HUDEP-2 (cell line): ENCODE measurements around the gene DYNC1I1.

Source experiments
- DNase-seq, 76 experiments: peaks; one replicate each; lab custom pipeline; 2025; ENCODE audit not compliant: unreplicated experiment in 76 of 76; lab: John Stamatoyannopoulos, UW

DYNC1I1 gene

DNA sequence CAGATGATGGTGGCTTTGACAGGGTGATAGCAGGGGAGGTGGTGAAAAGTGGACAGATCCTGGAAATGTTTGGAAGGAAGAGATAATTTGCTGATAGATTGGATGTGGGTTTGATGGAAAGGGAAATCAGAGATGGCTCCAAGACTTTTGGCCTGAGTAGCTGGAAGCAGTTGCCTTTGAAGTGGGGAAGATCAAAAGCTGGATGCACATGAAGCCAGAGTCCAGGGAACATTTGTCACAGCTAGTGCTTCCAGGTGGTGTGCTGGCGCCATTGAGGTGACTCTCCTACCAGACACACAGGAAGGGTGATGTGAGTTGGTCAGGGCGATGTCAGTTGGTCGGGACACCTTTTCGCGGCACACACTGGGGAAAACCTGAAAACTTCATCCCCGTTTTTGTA is 15.9 kb downstream of the DYNC1I1 start:
- no peak for DNase-seq

- no peak for DNase-seq
Observed at GRCh38 chr7:95788884-95789283, 16.5 kb downstream of the DYNC1I1 start.

DNA sequence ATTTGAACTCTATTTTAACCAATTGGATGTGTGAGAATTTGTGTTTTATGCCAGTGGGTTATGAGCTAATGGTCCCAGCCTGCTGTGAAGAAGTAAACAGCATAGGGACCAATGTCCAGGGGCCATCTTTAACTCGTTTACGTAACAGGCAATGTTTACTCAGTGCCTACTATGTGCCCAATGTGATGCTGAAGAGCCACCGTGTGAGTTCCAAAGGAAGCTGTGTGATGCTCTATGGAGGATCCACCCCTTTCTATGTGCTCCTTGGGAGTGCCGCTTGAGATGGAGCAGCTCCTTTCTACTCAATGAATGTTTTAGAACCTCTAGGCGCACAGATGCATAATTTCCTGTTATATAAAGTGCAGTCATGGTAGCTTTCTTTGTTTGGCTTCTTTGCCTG is 21.3 kb downstream of the DYNC1I1 start:
- DNase-seq: no peak

DNA sequence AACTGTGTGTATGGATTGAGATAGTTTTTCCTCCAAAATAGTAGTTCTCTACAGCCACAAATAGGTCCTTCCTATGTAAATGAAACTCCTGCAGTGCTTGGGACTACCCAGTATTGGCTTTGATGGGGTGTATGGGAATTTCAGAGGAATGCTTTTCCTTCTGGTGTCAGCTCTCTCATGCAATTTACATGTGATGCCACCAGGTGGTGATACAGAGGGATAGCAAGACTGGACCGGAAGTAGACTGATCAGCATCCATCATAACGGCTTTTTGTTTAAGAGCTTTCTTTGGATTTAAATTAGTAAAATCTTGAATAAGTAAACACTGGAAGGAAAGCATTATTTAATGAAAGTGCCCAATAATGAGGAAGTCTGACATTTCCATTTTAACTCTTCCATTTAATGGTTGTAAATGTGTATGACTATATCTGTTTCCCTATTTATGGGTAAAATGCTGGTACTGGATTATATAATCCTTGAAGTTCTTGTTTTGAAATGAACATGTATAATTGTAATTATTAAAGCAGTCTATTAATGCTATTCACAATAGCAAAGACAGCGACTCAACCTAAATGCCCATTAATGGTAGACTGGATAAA is 22.7 kb downstream of the DYNC1I1 start:
- DNase-seq: peak in 9 of 76 experiments; percentile 1 to 27 (median 9)

- DNase-seq: no peak
Observed at GRCh38 chr7:95796617-95797016, 24.3 kb downstream of the DYNC1I1 start.

DNA sequence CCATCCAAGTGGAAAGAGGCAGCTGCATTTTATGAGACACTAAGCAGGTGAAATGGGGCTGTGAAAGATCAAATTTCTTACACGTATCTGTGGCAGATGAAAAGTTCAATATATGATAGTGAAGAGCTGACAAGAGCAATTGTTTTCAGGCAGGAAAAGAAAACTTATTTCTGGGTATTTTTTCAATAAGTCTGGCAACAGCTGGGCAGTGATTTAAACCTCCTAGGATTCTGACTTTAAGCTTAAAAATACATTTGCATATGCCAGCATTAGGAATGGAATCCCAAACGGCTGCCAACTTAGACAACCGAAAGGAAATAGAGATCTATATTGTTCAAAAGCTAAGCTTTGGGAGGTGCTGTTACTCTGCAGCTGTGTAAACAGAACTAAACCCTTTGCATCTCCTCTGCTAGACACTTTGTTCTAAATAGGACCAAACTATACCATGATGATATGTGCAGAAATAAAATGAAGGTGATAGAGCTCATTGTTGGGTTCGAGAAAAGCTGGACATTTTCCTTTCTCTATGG is 26.1 kb downstream of the DYNC1I1 start:
- no peak for DNase-seq

DNA sequence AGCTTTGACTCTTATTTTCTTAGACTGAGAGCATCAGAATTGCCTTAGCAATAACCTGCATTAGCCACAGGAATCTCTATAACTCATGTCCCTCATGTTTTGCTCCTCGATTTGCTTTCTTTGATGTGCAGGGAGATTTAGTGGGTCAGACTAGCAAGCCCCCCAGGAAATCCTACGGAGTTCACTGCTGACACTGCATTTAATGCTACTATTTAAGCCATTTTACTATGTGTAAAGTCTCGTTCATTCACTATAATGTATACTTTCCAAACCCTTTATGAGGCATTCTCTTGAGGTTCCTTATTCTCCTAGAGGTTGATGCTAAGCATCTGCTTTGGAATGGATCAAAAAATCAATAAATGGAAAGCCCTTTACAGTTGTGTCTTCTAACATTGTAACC is 28.4 kb downstream of the DYNC1I1 start:
- no peak for DNase-seq

DNA sequence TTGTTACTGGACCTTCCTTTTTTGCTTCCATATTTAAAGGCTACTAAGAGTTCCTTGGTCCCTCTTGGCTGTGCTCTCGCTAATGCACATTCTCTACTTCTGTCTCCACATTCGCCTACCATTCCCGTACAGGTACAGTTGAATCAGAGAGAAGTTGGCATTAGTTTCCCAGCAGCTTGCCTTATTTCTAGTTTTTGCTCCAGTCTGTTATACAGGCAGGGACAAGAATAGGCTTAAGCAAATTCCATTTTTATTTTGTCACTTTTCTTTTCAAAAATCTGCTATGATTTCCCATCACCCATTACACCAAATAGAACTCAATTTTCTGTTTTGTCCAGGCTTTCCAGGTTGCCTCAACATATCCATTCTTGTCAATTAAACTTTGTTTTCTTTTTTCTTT is 29.9 kb downstream of the DYNC1I1 start:
- no peak for DNase-seq

DNA sequence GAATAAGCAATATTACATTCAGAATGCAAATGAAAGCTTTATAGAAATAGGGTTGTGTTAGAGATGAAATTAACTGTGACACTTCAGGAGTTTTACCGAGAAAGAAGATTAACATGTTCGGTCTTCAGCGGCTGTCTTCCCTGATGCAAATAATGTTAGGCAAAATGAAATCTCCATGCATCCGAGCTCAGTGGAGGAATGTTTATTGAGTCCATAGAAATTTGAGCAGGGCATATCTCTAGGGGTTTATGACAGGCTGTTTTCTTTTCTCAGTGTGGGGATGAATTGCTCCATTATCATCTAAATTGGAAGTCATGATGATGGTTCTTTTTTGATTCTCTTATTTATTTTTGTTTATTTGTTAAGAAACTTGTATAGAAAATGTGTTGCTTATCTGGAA is 31.7 kb downstream of the DYNC1I1 start:
- no peak for DNase-seq

- DNase-seq: no peak
Observed at GRCh38 chr7:95805909-95806308, 33.6 kb downstream of the DYNC1I1 start.

- no peak for DNase-seq
Observed at GRCh38 chr7:95808396-95808795, 36.0 kb downstream of the DYNC1I1 start.

- no peak for DNase-seq
Observed at GRCh38 chr7:95811846-95812445, 39.6 kb downstream of the DYNC1I1 start.

DNA sequence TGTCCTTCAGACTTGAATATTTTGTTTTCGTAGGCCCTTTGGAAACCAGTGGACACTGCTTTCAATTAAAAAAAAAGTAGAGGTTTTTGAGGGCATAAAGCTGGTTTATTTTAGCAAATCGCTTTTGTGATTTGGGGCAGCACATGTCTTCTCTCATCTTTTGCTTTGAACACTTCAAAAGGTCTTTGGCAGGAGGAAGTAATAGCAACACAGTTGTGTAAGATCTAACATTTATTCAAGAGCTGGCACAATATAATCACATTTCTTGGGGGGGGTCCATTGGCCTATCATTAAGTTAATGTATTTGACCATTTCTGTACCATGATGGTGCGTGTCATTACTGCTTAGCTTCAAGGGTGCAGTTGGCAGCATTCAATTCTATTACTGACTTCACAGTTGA is 42.4 kb downstream of the DYNC1I1 start:
- DNase-seq: no peak

DNA sequence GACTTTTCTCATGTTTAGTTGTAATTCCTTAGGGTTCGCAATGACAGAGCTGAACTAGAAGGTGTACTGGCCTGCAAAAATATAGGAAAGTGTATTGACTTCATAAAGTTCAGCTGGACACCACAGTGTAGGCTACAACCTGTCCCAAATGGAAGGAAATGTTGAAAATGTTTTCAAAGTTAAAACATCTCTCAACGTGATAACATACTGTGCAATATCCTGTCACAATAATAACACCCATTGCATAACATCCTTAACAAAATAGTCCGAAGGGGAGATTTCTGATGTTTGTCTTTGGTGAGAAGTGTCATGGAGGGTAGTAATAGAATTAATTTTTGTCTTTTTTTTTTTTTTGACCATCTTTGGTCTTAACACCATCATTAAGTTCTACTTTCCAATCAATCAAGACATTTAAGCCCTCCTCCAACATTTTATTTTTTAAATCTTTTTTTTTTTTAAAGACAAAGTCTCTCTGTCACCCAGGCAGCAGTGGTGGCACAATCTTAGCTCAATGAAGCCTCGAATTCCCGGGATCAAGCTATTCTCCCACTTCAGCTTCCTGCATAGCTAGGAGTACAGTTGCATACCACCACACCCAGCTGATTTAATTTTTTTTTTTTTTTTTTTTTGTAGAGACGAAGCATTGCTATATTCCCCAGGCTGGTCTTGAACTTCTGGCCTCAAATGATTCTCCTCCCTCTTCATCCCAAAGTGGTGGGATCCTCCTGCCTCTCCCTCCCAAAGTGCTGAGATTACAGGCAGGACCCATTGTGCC is 45.7 kb downstream of the DYNC1I1 start:
- no peak for DNase-seq

- no peak for DNase-seq
Observed at GRCh38 chr7:95820778-95821177, 48.4 kb downstream of the DYNC1I1 start.

DNA sequence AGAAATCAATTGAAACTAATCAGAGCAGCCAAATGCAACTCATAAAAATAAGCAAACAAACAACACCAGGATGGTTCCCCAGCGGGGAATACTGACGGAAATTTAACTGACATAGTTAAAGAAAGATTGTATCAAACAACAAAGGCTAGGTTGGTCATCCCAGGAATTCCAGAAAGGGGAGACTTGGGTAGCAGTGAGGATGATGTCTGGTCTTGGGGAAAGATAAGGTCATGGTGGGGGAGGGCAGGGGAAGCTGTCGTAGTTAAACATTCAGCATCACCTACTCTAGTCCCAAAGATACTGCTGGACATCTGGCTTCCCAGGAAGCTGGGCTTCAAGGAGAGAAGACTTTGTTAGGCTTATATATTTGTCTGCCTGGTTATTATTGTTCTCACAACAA is 50.4 kb downstream of the DYNC1I1 start:
- no peak for DNase-seq

DNA sequence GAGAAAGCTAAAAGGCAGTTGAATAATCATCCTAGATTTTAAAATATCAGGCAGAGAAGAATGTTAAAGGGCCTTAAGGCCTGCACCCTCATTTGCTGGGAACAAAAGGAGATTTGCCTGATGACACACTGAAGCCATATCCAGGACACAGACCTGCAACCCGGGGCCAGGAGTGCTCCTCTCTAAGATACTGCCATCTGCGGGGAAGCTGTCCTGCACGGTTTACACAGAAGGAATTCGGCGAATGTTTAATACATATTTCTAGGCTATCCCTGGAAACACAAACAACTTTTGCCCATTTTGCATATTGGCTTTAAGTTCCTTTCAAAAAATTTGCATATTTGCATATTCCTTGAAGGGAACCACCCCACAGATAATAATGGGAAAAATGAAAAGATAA is 52.3 kb downstream of the DYNC1I1 start:
- DNase-seq: no peak

DNA sequence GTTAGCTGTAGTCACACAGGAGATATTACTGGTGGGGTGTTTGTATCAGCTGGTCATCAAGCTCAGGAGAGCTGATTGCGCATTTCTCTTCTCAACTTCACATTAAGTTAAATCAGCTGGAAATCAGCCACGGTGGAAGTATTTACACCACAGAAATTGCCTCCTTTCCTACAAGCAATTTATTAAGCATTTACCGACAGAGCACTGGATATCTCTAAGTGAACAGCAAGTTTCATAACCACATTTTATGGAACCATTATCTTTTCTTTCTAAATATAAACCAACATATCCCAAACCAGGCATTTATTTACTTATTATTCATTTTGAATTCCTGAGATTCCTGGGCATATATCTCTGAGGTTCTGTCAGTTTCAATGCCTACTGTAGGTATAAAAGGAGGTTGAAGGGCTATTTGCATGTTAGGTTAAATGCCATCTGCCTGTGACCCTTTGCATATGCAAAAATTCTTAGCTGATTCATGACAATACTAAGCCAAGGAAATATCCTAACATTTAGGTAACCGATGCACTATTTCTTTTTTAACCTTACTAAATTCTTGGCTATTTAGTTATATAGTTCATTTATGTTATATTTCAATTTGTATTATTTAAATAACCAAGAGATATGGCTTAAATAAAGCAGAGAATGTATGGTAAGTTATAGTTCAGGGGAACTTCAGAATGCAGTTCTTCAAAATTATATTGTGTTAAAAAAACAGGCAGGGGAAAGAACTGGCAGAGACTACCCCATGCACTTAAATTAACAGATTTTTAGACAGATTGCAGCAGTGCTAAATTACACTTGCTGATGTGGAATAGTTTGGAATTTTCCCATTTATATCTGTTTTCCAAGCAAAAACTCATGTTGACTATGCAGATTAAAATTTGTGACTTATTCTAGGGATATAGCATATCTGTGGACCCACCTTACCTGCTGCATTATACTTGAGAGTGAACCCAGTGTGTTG is 56.8 kb downstream of the DYNC1I1 start:
- DNase-seq: no peak

GRCh38 chr7:95840953-95841950 is 68.9 kb downstream of the DYNC1I1 start:
- peak in 9 of 76 experiments; percentile 0 to 17 (median 3) for DNase-seq
